HG02981 (cell line): ENCODE measurements around the gene SERPINE1.
"Not testable (repeated sequence)": the region's sequence is repeated elsewhere in the genome, so short reads cannot be mapped to it uniquely, and the experiment has no call there.

Source experiments
- ATAC-seq: cut with Tn5 transposase; IDR thresholded peaks from one replicate; pipeline ENCODE4 v1.9.1; 2021; ENCODE audit warnings: mild to moderate bottlenecking, moderate library complexity; ENCODE audit not compliant: unreplicated experiment

The SERPINE1 gene

DNA sequence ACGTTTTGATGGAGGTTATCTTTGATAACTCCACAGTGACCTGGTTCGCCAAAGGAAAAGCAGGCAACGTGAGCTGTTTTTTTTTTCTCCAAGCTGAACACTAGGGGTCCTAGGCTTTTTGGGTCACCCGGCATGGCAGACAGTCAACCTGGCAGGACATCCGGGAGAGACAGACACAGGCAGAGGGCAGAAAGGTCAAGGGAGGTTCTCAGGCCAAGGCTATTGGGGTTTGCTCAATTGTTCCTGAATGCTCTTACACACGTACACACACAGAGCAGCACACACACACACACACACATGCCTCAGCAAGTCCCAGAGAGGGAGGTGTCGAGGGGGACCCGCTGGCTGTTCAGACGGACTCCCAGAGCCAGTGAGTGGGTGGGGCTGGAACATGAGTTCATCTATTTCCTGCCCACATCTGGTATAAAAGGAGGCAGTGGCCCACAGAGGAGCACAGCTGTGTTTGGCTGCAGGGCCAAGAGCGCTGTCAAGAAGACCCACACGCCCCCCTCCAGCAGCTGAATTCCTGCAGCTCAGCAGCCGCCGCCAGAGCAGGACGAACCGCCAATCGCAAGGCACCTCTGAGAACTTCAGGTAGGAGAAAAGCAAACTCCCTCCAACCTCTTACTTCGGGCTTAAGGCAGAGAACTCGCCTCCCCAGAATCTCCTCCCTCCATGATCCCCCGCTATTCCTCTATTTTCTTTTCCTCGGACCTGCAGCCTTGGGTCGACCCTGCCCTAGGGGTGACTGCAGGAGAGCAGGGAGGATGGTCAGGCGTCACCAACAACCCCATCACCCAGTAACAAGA, at the start of gene SERPINE1:
SERPINE1 (plus strand) TSS at position 454 of the 809 bp plus-strand sequence. CDS start 1,290 bp downstream, outside the sequence.
- ATAC-seq: peak; percentile 35

GRCh38 chr7:101077303-101078086, 49.4 kb upstream of the SERPINE1 start:
- ATAC-seq: peak; percentile 71

- ATAC-seq: no peak
These were observed 45.5 kb upstream of the SERPINE1 start for GRCh38 chr7:101081432-101081831.

DNA sequence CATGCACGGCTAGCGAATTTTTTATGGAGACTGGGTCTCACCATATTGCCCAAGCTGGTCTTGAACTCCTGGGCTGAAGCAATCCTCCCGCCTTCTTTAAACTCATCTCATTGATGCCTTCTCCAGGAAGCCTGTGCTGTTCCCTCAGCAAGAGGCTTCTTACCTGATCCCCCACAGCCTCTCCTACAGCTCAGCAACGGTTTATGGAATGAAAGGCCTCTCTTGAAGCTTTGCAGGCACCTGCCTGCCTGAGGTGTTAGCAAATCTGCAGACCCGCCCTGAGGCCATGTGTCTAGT, 42.1 kb upstream of the SERPINE1 start:
- ATAC-seq: no peak

DNA sequence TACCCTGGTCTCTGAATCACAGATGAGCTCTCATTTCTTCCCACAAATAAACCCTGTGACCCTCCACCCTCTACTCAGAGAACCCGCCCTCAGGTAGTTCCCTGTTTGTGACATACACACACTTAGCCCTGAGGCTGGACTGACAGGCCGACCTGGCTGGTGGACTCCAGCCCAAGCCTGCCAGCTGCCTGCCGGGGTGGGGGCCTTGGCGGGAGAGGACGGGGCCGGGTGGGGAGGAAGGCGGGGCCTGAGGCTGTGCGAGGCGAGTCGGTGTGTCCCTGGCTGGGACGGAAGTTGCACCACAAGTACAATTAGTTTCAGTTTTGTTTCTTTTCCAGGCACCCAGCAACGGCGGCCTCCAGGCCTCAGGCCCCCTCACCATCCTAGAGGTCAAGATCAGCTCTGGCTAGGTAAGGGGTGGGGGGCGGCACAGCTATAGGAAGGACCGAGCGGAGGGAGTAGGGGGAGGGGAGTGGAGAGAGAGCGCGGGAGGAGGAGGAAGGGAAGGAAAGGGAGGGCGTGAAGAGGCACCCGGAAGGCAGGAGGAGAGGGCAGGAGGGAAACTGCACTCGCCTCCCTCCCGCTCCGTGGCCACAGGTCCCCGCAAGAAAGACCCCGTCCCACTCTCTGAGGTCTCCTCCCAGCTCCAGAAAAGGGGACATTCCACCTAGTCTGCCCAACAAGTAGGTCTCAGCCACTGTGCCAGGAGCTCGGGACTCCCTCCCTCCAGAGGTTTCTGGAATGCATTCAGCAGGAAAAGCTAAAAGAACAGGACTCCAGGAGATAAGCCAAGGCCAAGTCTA, 41.5 kb upstream of the SERPINE1 start, which contains the start of gene TRIM56:
TRIM56 (plus strand) TSS at position 320 of the 803 bp plus-strand sequence. CDS start 1,832 bp downstream, outside the sequence.
- peak; percentile 91 for ATAC-seq

DNA sequence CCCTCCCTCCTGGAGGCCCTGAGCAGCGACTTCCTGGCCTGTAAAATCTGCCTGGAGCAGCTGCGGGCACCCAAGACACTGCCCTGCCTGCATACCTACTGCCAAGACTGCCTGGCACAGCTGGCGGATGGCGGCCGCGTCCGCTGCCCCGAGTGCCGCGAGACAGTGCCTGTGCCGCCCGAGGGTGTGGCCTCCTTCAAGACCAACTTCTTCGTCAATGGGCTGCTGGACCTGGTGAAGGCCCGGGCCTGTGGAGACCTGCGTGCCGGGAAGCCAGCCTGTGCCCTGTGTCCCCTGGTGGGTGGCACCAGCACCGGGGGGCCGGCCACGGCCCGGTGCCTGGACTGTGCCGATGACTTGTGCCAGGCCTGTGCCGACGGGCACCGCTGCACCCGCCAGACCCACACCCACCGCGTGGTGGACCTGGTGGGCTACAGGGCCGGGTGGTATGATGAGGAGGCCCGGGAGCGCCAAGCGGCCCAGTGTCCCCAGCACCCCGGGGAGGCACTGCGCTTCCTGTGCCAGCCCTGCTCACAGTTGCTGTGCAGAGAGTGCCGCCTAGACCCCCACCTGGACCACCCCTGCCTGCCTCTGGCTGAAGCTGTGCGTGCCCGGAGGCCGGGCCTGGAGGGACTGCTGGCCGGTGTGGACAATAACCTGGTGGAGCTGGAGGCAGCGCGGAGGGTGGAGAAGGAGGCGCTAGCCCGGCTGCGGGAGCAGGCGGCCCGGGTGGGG, 39.4 kb upstream of the SERPINE1 start:
- ATAC-seq: no peak

DNA sequence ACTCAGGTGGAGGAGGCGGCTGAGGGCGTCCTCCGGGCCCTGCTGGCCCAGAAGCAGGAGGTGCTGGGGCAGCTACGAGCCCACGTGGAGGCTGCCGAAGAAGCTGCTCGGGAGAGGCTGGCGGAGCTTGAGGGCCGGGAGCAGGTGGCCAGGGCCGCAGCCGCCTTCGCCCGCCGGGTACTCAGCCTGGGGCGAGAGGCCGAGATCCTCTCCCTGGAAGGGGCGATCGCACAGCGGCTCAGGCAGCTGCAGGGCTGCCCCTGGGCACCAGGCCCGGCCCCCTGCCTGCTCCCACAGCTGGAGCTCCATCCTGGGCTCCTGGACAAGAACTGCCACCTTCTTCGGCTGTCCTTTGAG, 38.9 kb upstream of the SERPINE1 start:
- no peak for ATAC-seq

DNA sequence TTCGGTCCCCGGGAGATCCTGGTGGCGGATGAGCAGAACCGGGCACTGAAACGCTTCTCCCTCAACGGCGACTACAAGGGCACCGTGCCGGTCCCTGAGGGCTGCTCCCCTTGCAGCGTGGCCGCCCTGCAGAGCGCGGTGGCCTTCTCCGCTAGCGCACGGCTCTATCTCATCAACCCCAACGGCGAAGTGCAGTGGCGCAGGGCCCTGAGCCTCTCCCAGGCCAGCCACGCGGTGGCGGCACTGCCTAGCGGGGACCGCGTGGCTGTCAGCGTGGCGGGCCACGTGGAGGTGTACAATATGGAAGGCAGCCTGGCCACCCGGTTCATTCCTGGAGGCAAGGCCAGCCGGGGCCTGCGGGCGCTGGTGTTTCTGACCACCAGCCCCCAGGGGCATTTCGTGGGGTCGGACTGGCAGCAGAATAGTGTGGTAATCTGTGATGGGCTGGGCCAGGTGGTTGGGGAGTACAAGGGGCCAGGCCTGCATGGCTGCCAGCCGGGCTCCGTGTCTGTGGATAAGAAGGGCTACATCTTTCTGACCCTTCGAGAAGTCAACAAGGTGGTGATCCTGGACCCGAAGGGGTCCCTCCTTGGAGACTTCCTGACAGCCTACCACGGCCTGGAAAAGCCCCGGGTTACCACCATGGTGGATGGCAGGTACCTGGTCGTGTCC, 37.9 kb upstream of the SERPINE1 start:
- no peak for ATAC-seq

DNA sequence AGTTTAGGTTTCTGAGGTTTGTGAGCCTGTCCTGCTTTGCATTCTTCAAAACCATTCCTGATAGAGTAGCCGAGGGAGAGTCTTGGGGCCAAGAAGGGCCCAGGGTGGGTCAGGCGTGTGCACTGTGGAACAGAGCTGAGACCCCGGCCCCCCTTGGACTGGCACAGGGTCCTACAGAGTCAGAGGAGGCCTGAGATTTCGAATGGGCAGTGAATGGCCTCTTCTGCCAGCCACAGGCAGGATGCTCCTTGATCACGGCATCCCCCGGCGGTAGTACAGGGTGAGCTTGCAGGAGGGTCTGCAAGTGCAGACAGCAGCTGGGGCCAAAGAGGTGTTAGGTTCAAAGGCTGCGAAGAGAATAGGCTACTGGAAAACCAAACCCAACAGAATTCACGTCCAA, 37.0 kb upstream of the SERPINE1 start:
- ATAC-seq: no peak

GRCh38 chr7:101092266-101092905, 34.5 kb upstream of the SERPINE1 start:
- ATAC-seq: not testable (repeated sequence)

DNA sequence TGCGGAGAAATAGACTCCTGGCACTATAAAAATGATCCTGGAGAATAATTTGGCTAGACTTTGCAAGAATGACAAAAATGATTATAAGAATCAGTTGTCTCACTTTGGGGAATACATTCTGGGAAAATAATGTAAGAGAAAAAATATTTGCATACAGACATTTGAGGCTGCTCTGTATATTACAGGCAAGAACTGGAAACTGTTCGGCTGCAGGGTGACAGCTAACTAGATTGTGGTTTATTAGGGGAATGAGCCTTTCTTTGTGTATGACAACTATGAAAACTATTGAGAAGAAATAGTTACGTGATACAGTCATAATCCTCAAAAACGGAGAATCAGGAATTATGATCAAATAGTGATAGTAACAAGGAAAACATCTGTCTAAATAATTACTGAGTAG, 33.0 kb upstream of the SERPINE1 start:
- ATAC-seq: no peak

GRCh38 chr7:101094376-101094775, 32.5 kb upstream of the SERPINE1 start:
- no peak for ATAC-seq

DNA sequence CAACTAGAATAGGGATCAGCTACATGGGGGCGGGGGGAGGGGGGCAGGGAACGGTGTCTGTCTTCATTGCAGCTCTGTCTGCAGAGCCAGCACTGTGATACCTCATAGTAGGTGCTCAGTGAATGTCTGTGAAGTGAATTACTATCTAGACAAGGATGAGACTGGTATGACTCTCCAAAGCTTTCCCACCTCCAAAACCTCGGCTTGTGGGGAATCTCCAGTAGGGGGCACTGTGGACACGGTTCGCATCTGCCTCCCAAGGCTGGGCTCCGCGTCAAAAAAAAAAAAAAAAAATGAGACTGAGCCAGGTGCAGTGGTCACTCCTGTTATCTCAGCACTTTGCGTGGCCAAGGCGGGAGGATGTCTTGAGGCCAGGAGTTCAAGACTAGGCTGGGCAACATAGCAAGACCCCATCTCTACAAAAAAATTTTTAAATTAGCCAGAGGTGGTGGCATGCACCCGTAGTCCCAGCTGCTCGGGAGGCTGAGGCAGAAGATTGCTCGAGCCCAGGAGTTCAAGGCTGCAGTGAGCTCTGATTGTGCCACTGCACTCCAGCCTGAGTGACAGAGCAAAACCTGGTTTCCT, 32.0 kb upstream of the SERPINE1 start:
- ATAC-seq: no peak

GRCh38 chr7:101096331-101096956, 30.5 kb upstream of the SERPINE1 start:
- ATAC-seq: no peak

DNA sequence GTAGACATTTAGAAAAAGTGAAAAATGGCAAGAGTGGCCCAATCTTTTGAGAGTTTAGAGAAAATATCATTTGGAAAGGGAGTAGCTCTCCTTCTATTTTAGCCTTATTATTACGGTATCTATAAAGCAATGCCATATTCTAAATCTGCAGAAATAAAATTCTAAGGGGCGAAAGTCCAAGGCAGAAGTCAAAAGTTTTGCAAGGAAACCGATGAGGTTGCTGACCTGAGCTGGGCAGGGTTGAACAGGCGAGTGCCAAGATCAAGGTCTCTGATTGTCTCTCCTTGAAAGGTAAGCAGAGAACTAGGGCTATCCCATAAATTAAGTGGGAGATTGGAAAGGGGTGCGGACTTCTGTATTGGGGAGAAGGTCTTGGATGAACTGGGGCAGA, 30.0 kb upstream of the SERPINE1 start:
- no peak for ATAC-seq

DNA sequence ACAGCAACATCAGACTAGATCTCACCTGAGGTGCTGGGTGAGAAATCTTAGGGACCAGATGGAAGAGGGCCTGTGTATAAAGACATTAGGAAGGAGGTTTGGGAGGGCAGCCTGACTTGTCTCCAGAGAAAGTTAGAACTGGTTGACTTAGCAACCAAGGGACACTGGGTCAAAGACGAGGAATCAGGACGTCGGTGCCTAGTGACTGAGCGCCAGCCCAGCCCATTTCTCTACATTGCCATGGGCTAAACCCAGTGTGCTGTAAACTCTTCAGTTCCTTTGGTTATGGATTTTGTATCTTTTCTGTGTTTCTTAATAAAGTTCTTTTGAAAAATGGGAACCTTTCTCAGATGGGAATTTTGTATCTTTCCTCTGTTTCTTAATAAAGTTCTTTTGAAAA, 29.3 kb upstream of the SERPINE1 start:
- no peak for ATAC-seq

DNA sequence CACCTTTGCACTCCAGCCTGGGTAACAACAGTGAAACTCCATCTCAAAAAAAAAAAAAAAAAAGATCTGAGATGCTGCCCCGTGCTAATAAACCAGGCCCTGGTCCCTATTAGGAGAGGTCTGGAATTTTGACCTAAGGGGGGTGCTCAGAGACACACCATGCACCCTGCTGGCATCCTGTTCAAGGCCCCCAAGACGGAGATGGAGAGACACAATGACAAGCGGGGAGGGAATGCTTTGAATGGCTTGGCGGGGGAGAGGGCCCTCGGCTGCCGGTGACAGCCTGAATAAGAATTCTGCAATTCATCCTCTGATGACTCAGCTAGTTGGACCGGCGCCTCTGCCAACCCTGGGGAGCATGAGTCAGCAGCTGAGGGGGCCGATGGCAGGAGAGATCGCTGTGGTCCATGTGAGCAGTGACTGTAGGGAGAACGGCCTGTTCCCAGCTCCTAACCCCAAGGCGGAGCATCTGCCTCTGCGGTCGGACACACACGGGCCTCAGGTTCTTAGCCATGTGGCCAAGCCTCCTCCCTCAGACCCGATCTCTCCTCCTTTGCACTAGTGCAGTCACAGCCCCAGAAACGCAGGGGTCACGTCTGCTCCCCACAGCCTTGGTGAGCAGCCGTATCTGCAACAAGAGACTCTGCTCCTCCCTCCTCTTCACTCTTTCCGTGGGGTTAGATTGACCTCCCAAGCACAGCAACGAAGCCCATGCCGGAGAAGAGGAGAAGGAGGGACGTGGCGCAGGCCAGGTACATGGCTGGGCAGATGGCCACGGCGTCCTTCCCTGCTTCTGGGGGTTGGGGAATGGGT, 26.7 kb upstream of the SERPINE1 start:
- no peak for ATAC-seq
